ENCODE measurements around the gene ATP11A. TPM values are rescaled to one million over a fixed set of nuclear protein-coding genes. Genes with fewer than 3 reads are reported as not detected.
"Not testable (repeated sequence)": the region's sequence is repeated elsewhere in the genome, so short reads cannot be mapped to it uniquely, and the experiment has no call there.

ATP11A gene
- total and polyA plus RNA-seq, 8 donors: 9.3 to 51.0 (median 30.5) TPM

DNA sequence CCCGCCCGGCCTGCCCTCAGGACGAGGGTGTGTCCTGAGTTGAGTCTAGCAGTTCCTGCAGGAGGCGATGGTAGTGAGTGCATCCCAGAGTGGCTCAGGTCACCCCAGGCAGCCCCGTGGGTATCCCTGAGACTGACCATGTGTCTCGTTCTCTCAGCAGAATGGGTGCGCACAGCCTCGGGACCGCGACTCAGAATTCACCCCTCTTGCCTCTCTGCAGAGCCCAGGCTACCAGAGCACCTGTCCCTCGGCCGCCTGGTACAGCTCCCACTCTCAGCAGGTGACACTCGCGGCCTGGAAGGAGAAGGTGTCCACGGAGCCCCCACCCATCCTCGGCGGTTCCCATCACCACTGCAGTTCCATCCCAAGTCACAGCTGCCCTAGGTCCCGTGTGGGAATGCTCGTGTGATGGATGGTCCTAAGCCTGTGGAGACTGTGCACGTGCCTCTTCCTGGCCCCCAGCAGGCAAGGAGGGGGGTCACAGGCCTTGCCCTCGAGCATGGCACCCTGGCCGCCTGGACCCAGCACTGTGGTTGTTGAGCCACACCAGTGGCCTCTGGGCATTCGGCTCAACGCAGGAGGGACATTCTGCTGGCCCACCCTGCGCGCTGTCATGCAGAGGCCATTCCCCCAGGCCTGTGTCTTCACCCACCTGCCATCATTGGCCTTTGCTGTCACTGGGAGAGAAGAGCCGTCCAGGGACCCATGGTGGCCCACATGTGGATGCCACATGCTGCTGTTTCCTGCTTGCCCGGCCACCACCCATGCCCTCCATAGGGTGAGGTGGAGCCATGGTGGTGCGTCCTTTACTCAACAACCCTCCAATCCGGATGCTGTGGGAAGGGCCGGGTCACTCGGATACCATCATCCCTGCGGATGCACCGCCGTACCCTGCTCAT is 192.1 kb downstream of the ATP11A start:
- H3K27ac ChIP-seq: no peak overlapping the region
- DNase-seq: peak in 2 of 6 donors; percentile 51 to 62

DNA sequence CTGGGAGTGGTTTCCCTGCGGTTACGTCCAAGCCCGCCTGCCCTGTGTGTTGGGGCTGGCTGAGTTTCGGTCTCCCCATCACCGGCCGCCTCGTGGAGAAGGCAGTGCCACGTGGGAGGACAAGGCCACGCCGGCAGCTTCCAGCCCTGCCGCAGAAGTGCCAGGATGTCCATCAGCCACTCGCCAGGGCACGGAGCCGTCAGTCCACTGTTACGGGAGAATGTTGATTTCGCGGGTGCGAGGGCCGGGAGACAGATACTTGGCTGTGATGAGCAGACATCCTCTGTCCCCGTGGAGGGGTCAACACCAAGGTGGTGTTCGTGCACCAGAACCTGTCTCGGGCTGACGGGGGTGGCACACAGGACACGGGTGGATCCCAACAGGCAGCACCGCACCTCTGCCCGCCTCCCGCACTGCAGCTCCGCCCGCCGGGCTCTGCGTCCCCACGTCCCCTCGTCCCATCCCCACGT is 192.8 kb downstream of the ATP11A start:
- peaks cover 4 to 8% (median 5%) of the 10 kb centered on the region in 3 donors for H3K4me1 ChIP-seq
- ATAC-seq: no peak
- peaks cover 0 to 7% (median 5%) of the 10 kb centered on the region in 3 donors for H3K36me3 ChIP-seq
- no peaks in the 10 kb centered on the region for H3K27me3 ChIP-seq
- no peaks in the 10 kb centered on the region for H3K9me3 ChIP-seq
- H3K27ac ChIP-seq: no peak overlapping the region
- TF ChIP-seq, protein P1, sequence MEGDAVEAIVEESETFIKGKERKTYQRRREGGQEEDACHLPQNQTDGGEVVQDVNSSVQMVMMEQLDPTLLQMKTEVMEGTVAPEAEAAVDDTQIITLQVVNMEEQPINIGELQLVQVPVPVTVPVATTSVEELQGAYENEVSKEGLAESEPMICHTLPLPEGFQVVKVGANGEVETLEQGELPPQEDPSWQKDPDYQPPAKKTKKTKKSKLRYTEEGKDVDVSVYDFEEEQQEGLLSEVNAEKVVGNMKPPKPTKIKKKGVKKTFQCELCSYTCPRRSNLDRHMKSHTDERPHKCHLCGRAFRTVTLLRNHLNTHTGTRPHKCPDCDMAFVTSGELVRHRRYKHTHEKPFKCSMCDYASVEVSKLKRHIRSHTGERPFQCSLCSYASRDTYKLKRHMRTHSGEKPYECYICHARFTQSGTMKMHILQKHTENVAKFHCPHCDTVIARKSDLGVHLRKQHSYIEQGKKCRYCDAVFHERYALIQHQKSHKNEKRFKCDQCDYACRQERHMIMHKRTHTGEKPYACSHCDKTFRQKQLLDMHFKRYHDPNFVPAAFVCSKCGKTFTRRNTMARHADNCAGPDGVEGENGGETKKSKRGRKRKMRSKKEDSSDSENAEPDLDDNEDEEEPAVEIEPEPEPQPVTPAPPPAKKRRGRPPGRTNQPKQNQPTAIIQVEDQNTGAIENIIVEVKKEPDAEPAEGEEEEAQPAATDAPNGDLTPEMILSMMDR (IDR thresholded peaks at IDR 0.05): no peak
- H3K4me3 ChIP-seq: no peak overlapping the region
- peak in 1 of 6 donors; percentile 73 for DNase-seq
- 92 to 95% methylated on average over 24 to 34 of the region's 34 CpGs for WGBS, 2 donors
- intact Hi-C loops (cut with DNase I): no loop called here
- no peak for FAIRE-seq

More for the DNA sequence above, 192.1 kb downstream of the ATP11A start:
- ATAC-seq (no peak), FAIRE-seq (no peak)
- Histone ChIP-seq H3K9me3 (no peaks in the 10 kb centered on the region), H3K27me3 (no peaks in the 10 kb centered on the region), H3K4me1 (peaks cover 4 to 8% (median 5%) of the 10 kb centered on the region in 3 donors), H3K4me3 (no peak overlapping the region), H3K36me3 (peaks cover 0 to 7% (median 5%) of the 10 kb centered on the region in 3 donors)
- WGBS, 2 donors: 94 to 96% methylated on average over 35 of the region's 35 CpGs
- TF ChIP-seq, protein P1 (IDR thresholded peaks at IDR 0.05): no peak
- intact Hi-C loops (cut with DNase I): no loop called here

DNA sequence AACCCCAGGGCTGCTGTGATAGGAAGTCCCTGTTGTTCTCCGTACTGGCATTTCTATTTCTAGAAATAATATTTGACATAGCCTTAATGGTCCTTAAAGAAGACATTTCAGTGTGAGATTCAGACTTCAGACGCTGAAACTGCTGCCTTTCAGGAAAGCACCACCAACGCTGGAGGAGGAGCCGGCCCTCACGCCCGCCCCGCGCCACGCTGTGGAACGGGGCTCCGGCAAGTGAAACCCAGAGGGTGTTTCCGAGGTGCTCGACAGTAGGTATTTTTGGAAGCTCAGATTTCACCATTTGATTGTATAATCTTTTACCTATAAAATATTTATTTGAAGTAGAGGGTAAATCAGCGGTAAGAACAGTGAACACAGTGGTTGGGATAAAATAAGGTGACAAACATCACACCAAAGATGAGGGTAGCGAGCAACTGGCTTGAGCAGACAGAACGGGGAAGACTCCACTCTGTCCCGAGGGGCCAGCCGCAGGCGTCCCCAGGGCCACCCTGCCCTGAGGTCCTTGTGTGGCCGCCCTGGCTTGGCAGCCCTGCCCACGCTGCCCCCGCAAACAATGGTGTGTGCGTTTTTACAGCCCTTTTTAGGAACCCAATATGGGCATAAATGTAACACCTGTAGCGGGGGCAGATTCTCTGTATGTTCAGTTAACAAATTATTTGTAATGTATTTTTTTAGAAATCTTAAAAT is 193.6 kb downstream of the ATP11A start:
- no peak for ATAC-seq
- no peak for DNase-seq
- 91 to 96% methylated on average over 24 of the region's 24 CpGs for WGBS, 2 donors
- intact Hi-C loops (cut with DNase I): no loop called here
- Histone ChIP-seq H3K4me1 (peaks cover 4 to 8% (median 5%) of the 10 kb centered on the region in 3 donors), H3K4me3 (no peak overlapping the region), H3K27me3 (no peaks in the 10 kb centered on the region), H3K27ac (no peak overlapping the region), H3K36me3 (peaks cover 0 to 7% (median 5%) of the 10 kb centered on the region in 3 donors), H3K9me3 (no peaks in the 10 kb centered on the region)
- TF ChIP-seq, protein P1 (IDR thresholded peaks at IDR 0.05): no peak
- FAIRE-seq: no peak

DNA sequence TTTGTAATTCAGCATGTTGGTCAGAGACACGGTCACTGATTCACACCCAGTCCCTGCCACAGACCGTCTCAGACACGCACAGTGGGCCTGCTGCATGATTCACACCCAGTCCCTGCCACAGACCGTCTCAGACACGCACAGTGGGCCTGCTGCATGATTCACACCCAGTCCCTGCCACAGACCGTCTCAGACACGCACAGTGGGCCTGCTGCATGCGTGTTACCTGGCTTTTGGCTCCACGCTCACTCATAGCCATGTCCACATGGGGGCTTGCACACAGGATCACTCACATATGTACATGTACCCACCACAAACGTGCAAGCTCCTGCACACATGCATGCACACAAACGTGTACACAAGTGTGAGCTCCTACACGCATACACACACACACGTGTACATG is 194.9 kb downstream of the ATP11A start:
- H3K27me3 ChIP-seq; ATAC-seq; intact Hi-C loops (cut with DNase I); H3K4me3 ChIP-seq; FAIRE-seq; H3K27ac ChIP-seq; DNase-seq; H3K9me3 ChIP-seq; H3K4me1 ChIP-seq; H3K36me3 ChIP-seq: not testable (repeated sequence)
- 91% methylated on average over 13 of the region's 13 CpGs for WGBS, 2 donors

DNA sequence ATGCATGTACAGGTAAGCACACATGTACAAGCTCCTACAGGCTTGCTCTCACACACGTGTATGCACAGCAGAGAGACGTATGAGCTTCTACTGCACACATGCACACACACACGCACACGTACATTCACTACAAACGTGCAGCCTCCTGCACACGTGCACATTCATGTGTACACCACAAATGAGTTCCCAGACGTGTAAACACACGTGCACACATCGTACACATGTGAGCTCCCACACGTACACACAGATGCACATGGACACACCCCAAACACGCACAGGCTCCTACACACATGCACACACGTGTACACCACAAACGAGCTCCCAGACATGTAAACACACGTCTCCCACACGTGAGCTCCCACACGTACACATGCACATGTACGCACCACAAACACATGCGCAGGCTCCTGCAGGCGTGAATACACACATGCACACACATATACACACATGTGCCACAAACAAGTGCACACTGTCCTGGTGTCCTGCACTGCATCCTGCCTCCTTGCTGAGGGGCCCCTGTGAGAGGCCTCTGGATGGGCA is 195.5 kb downstream of the ATP11A start:
- Histone ChIP-seq H3K27me3 (no peaks in the 10 kb centered on the region), H3K9me3 (no peaks in the 10 kb centered on the region), H3K4me1 (peaks cover 4 to 8% (median 5%) of the 10 kb centered on the region in 3 donors), H3K27ac (peak overlapping the region in 2 of 4 donors; percentile 50 to 69), H3K36me3 (peaks cover 0 to 7% (median 5%) of the 10 kb centered on the region in 3 donors), H3K4me3 (no peak overlapping the region)
- ATAC-seq: peak in 2 of 4 donors; percentile 4 to 14
- no peak for FAIRE-seq
- TF ChIP-seq, protein P1 (IDR thresholded peaks at IDR 0.05): no peak
- no peak for DNase-seq
- WGBS, 2 donors: 75% methylated on average over 19 of the region's 19 CpGs
- intact Hi-C loops (cut with DNase I): no loop called here

Measured in pancreas (tissue), 10 donors.